Measurements from ENCODE around the gene THSD7B. TPM values are rescaled to one million over a fixed set of nuclear protein-coding genes. Genes with fewer than 3 reads are reported as not detected.

THSD7B gene, protein sequence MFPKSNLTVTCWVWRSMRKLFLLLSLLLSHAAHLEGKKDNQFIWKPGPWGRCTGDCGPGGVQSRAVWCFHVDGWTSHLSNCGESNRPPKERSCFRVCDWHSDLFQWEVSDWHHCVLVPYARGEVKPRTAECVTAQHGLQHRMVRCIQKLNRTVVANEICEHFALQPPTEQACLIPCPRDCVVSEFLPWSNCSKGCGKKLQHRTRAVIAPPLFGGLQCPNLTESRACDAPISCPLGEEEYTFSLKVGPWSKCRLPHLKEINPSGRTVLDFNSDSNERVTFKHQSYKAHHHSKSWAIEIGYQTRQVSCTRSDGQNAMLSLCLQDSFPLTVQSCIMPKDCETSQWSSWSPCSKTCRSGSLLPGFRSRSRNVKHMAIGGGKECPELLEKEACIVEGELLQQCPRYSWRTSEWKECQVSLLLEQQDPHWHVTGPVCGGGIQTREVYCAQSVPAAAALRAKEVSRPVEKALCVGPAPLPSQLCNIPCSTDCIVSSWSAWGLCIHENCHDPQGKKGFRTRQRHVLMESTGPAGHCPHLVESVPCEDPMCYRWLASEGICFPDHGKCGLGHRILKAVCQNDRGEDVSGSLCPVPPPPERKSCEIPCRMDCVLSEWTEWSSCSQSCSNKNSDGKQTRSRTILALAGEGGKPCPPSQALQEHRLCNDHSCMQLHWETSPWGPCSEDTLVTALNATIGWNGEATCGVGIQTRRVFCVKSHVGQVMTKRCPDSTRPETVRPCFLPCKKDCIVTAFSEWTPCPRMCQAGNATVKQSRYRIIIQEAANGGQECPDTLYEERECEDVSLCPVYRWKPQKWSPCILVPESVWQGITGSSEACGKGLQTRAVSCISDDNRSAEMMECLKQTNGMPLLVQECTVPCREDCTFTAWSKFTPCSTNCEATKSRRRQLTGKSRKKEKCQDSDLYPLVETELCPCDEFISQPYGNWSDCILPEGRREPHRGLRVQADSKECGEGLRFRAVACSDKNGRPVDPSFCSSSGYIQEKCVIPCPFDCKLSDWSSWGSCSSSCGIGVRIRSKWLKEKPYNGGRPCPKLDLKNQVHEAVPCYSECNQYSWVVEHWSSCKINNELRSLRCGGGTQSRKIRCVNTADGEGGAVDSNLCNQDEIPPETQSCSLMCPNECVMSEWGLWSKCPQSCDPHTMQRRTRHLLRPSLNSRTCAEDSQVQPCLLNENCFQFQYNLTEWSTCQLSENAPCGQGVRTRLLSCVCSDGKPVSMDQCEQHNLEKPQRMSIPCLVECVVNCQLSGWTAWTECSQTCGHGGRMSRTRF (N-terminal part only)
- total RNA-seq (0.93 TPM), polyA plus RNA-seq (ENCODE audit: insufficient read depth in 1 of 8, insufficient read length in 8 of 8, low replicate concordance in 1 of 8) (1 to 10 TPM in 3 of 8 donors, under 1 TPM in 5; 0.27 to 1.8 (median 0.66) TPM)
- long read RNA-seq, donor 1 = 0 reads
- long read RNA-seq, donor 2 = 0 reads
- long read RNA-seq, donor 3 = 0 reads
- long read RNA-seq, donor 4 = 0 reads
- long read RNA-seq, donor 5 = 0 reads
- long read RNA-seq, donor 6 = 0 reads
- long read RNA-seq, donor 7 = 0 reads
- long read RNA-seq, donor 8 = 0 reads
- long read RNA-seq, donor 9 = 0 reads
- long read RNA-seq, donor 10 = 0 reads
- long read RNA-seq, donor 11 = 0 reads

- H3K4me1 ChIP-seq (ENCODE audit: control insufficient read depth, insufficient read depth, low read length) = peaks cover 12% of the 10 kb centered on the region
- DNase-seq = no peak
- peak within 1 kb of the TSS; percentile 49 for H3K4me3 ChIP-seq (ENCODE audit: low read length)
- H3K36me3 ChIP-seq (ENCODE audit: control insufficient read depth, insufficient read depth, low read length) = no peaks in the 10 kb centered on the region
- H3K9me3 ChIP-seq (replicated peaks; ENCODE audit: control insufficient read depth, low read depth, low read length) = no peaks in the 10 kb centered on the region
- under 1% methylated on average over 60 of the region's 77 CpGs for WGBS (ENCODE audit: insufficient coverage)
- H3K27me3 ChIP-seq (ENCODE audit: control insufficient read depth, insufficient read depth, low read length) = peaks cover 35% of the 10 kb centered on the region
- H3K27ac ChIP-seq (ENCODE audit: low read length) = no peak within 1 kb of the TSS
These were observed at the start of gene THSD7B for GRCh38 chr2:136765256-136766072. Gene THSD7B, plus strand, starts transcription at chr2:136765545. Its CDS starts 116,634 bp downstream, at chr2:136882179.

DNA sequence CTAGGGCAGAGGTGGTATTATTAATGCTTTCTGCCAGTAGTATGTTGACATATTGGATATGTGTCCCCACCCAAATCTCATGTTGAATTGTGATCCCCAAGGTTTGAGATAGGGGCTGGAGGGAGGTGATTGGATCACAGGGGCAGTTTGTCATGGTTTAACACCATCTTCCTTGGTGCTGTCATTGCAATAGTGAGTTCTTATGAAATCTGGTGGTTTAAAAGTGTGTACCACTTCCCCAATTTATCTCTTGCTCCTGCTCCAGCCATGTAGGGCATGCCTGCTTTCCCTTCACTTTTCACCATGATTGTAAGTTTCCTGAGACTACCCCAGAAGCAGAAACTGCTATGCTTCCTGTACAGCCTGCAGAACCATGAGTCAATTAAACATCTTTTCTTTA, 47.1 kb upstream of the THSD7B start:
- H3K4me3 ChIP-seq (ENCODE audit: low read length) = no peak overlapping the region
- H3K9me3 ChIP-seq (replicated peaks; ENCODE audit: control insufficient read depth, low read depth, low read length) = no peaks in the 10 kb centered on the region
- H3K27me3 ChIP-seq (ENCODE audit: control insufficient read depth, insufficient read depth, low read length) = no peaks in the 10 kb centered on the region
- DNase-seq = no peak
- no peak overlapping the region for H3K27ac ChIP-seq (ENCODE audit: low read length)
- H3K36me3 ChIP-seq (ENCODE audit: control insufficient read depth, insufficient read depth, low read length) = no peaks in the 10 kb centered on the region
- no peaks in the 10 kb centered on the region for H3K4me1 ChIP-seq (ENCODE audit: control insufficient read depth, insufficient read depth, low read length)

- H3K9me3 ChIP-seq (replicated peaks; ENCODE audit: control insufficient read depth, low read depth, low read length) = no peaks in the 10 kb centered on the region
- no peaks in the 10 kb centered on the region for H3K36me3 ChIP-seq (ENCODE audit: control insufficient read depth, insufficient read depth, low read length)
- H3K27ac ChIP-seq (ENCODE audit: low read length) = no peak overlapping the region
- no peak for DNase-seq
- H3K27me3 ChIP-seq (ENCODE audit: control insufficient read depth, insufficient read depth, low read length) = no peaks in the 10 kb centered on the region
- WGBS (ENCODE audit: insufficient coverage) = 67% methylated on average over 3 of the region's 4 CpGs
- H3K4me1 ChIP-seq (ENCODE audit: control insufficient read depth, insufficient read depth, low read length) = no peaks in the 10 kb centered on the region
- H3K4me3 ChIP-seq (ENCODE audit: low read length) = no peak overlapping the region
These were observed 37.2 kb upstream of the THSD7B start for GRCh38 chr2:136727973-136728699.

- Histone ChIP-seq H3K27ac (ENCODE audit: low read length) (no peak overlapping the region), H3K36me3 (ENCODE audit: control insufficient read depth, insufficient read depth, low read length) (no peaks in the 10 kb centered on the region), H3K4me1 (ENCODE audit: control insufficient read depth, insufficient read depth, low read length) (no peaks in the 10 kb centered on the region), H3K9me3 (replicated peaks; ENCODE audit: control insufficient read depth, low read depth, low read length) (no peaks in the 10 kb centered on the region), H3K4me3 (ENCODE audit: low read length) (no peak overlapping the region), H3K27me3 (ENCODE audit: control insufficient read depth, insufficient read depth, low read length) (no peaks in the 10 kb centered on the region)
- DNase-seq = no peak
- no CpG with 5 or more reads among the region's 3 CpGs for WGBS (ENCODE audit: insufficient coverage)
These were observed 29.1 kb upstream of the THSD7B start for GRCh38 chr2:136736236-136736635.

DNA sequence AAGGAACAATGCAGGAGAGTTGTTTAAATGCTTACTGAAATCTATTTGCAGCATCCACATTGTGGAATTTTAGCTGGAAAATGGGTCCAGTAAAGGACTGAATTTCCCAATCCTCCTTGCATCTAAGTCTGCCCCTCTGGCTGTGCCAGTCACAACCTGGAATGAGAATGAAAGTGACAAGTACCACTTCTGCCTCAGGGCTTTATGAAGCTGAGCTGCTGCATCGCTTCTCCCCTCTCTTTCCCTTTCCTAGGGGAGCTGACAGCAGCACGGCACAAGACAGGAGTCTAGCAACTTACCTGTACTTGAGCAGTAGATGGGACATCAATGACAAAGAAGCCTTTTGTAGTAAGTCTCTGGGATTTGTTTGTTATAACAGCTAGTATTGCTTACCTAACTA, 27.3 kb upstream of the THSD7B start:
- no peak overlapping the region for H3K4me3 ChIP-seq (ENCODE audit: low read length)
- H3K27me3 ChIP-seq (ENCODE audit: control insufficient read depth, insufficient read depth, low read length) = no peaks in the 10 kb centered on the region
- WGBS (ENCODE audit: insufficient coverage) = no CpG with 5 or more reads among the region's 2 CpGs

GRCh38 chr2:136741471-136741870, 23.9 kb upstream of the THSD7B start:
- no CpG with 5 or more reads among the region's 2 CpGs for WGBS (ENCODE audit: insufficient coverage)
- Histone ChIP-seq H3K36me3 (ENCODE audit: control insufficient read depth, insufficient read depth, low read length) (no peaks in the 10 kb centered on the region), H3K27me3 (ENCODE audit: control insufficient read depth, insufficient read depth, low read length) (no peaks in the 10 kb centered on the region), H3K4me1 (ENCODE audit: control insufficient read depth, insufficient read depth, low read length) (no peaks in the 10 kb centered on the region), H3K27ac (ENCODE audit: low read length) (no peak overlapping the region), H3K4me3 (ENCODE audit: low read length) (no peak overlapping the region), H3K9me3 (replicated peaks; ENCODE audit: control insufficient read depth, low read depth, low read length) (no peaks in the 10 kb centered on the region)
- DNase-seq = no peak

More for the DNA sequence above, 27.3 kb upstream of the THSD7B start:
- H3K27ac ChIP-seq (ENCODE audit: low read length) = no peak overlapping the region
- DNase-seq = no peak
- H3K36me3 ChIP-seq (ENCODE audit: control insufficient read depth, insufficient read depth, low read length) = no peaks in the 10 kb centered on the region
- no peaks in the 10 kb centered on the region for H3K9me3 ChIP-seq (replicated peaks; ENCODE audit: control insufficient read depth, low read depth, low read length)
- H3K4me1 ChIP-seq (ENCODE audit: control insufficient read depth, insufficient read depth, low read length) = no peaks in the 10 kb centered on the region

GRCh38 chr2:136750065-136750464, 15.3 kb upstream of the THSD7B start:
- Histone ChIP-seq H3K4me1 (ENCODE audit: control insufficient read depth, insufficient read depth, low read length) (no peaks in the 10 kb centered on the region), H3K9me3 (replicated peaks; ENCODE audit: control insufficient read depth, low read depth, low read length) (no peaks in the 10 kb centered on the region), H3K4me3 (ENCODE audit: low read length) (no peak overlapping the region), H3K27ac (ENCODE audit: low read length) (no peak overlapping the region), H3K36me3 (ENCODE audit: control insufficient read depth, insufficient read depth, low read length) (no peaks in the 10 kb centered on the region), H3K27me3 (ENCODE audit: control insufficient read depth, insufficient read depth, low read length) (no peaks in the 10 kb centered on the region)
- WGBS (ENCODE audit: insufficient coverage) = no CpG with 5 or more reads among the region's 2 CpGs
- DNase-seq = no peak

GRCh38 chr2:136751406-136751805, 13.9 kb upstream of the THSD7B start:
- no peaks in the 10 kb centered on the region for H3K9me3 ChIP-seq (replicated peaks; ENCODE audit: control insufficient read depth, low read depth, low read length)
- no peak overlapping the region for H3K27ac ChIP-seq (ENCODE audit: low read length)
- H3K36me3 ChIP-seq (ENCODE audit: control insufficient read depth, insufficient read depth, low read length) = no peaks in the 10 kb centered on the region
- WGBS (ENCODE audit: insufficient coverage) = no CpG with 5 or more reads among the region's 2 CpGs
- no peak for DNase-seq
- no peaks in the 10 kb centered on the region for H3K27me3 ChIP-seq (ENCODE audit: control insufficient read depth, insufficient read depth, low read length)
- no peaks in the 10 kb centered on the region for H3K4me1 ChIP-seq (ENCODE audit: control insufficient read depth, insufficient read depth, low read length)
- H3K4me3 ChIP-seq (ENCODE audit: low read length) = no peak overlapping the region
